ENCODE data around the gene RAB3A.
"Not testable (repeated sequence)": the region's sequence is repeated elsewhere in the genome, so short reads cannot be mapped to it uniquely, and the experiment has no call there.

Gene RAB3A

DNA sequence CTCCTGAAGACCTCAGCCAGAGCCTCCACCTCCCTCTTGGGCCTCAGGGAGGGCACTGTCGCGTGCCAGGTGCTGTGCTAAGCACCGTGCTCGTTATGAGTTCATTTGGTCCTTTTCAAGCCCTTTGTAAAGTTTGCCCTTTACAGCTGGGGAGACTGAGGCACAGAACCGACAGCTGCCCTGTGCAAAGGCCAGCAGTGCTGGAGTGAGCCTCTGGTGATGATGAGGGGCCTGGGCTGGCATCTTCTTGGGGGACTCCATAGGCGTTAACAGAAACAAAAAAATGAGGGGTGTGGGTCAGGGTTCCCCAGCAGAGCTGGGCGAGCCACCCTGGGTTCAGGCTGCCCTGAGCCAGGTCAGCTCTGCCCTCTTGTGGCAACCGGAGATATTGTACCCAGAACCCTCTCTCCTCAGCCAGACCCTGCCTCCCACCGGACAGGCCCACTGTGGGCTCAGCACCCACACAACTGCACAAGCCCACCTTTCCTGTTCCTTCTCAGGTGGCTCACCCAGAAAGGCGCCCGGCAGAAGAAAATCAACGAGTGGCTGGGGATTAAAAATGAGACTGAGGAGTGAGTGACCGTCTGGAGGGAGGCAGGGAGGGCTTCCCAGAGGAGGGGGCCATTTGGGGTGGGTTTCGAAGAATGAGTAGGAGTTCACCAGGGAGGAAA lies 35.7 kb downstream of the RAB3A start:
- DNase-seq: peak in 5 of 6 experiments; percentile 24 to 56 (median 37)

DNA sequence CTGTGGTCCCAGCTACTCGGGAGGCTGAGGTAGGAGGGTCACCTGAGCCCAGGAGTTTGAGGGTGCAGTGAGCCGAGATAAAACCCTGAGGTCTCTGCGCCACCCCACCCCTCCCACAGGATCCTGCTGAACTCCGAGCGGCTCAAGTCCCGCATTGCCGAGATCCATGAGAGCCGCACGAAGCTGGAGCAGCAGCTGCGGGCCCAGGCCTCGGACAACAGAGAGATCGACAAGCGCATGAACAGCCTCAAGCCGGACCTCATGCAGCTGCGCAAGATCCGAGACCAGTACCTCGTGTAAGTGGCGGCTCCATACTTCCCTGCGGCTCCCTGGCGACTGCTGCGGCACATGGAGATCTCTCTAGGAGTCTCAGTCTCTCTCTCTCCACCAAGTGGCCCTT lies 36.8 kb downstream of the RAB3A start:
- DNase-seq: no peak

DNA sequence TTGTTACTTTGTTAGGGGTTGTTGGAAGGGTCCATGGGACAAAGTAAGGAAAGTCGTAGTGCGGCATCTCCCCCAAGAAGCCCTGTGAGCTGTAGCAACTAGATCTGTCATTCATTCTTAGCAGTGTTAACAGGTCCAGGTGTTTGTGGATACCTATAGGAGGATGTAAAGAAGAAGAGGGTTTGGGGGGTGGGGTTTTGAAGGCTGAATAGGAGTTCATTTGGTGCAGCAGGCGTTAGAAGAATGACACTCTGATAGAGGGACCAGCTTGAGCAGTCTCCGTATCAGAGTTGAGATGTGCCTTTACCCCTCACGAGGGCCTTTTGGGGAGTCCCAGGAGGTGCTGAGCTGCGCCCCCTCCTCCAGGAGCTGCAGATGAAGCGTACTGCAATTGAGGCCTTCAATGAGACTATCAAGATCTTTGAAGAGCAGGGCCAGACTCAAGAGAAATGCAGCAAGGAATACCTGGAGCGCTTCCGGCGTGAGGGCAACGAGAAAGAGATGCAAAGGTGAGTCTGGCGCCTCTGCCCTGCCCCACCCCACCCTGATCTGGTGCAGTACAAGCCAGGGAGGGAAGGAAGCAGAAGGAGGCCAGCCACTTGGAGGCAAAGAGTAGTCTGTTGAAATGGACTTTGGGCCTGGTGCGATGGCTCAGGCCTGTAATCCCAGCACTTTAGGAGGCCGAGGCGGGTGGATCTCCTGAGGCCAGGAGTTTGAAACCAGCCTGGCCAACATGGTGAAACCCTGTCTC lies 37.9 kb downstream of the RAB3A start:
- DNase-seq: no peak

DNA sequence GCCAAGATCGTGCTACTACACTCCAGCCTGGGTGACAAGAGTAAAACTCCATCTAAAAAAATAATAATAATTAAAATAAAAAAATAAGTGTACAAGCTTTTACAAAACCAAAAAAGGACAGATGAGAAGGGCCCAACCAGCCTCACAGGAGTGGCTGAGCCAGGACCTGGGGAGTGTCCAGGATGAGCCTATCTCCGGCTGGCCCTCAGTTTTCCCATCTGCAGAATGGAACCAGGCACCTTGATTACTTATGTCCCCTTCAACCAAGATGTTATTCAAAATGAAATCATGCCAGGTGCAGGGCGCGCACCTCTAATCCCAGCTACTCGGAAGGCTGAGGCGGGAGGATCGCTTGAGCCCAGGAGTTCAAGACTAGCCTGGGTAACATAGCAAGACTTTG lies 39.8 kb downstream of the RAB3A start:
- no peak for DNase-seq

DNA sequence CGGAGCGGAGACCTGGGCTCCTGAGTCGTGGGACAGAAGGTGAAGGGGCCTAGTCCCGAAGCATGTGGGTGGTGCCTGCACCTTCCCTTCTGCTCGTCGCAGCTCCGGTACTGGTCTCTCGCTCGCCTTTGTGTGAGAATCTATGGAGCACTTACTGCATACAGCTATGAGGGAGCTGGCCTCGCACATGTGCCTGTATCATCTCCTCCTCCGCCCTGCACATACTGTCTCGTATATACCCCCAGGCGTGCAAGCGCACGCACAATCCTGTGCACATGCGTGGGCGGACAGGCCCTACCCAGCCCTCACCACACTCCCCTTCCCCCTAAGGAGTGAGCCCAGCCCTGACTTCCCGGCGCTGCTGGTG lies 42.2 kb downstream of the RAB3A start:
- DNase-seq: no peak

DNA sequence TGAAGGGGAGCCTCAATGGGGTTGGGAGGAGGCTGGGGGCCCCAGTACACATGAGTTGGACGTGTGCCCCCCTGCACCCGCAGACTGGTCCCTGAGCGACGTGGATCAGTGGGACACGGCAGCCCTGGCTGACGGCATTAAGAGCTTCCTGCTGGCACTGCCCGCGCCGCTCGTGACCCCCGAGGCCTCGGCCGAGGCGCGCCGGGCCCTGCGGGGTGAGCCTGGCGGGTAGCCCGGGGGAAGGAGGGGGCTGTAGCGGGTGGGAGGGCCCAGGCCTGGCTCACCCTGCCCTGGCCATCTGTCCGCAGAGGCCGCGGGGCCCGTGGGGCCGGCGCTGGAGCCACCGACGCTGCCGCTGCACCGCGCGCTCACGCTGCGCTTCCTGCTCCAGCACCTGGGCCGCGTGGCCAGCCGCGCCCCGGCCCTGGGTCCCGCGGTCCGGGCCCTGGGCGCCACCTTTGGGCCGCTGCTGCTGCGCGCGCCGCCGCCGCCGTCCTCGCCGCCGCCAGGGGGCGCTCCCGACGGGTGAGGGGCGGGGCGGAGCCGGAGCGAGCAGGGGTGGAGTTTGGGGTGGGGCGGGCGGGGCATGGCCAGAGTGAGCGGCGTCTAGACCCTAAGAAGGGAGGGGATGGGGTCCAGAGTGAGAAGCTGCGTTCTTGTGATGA lies 42.7 kb downstream of the RAB3A start:
- DNase-seq: peak; percentile 55 to 85 (median 77)

DNA sequence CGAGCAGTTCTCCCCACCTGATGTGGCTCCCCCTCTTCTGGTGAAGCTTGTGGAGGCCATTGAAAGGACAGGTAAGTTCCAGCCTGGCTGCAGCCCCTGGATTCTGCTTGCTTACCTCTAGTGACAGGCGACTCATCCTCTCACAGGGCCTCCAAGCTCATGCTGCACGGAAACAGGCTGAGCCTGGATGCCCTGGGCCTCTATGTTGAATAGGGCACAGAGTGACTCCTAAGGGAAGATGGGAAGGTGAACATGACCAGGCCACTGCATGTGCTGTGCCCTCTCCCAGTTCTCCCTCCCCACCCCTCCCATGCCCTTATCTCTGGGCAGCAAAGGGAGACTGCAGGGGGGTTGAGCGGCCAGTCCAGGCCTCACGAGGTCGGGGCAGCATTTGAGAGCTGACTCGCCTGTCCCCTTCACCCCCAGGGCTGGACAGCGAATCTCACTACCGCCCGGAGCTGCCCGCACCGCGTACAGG lies 43.3 kb downstream of the RAB3A start:
- DNase-seq: no peak

DNA sequence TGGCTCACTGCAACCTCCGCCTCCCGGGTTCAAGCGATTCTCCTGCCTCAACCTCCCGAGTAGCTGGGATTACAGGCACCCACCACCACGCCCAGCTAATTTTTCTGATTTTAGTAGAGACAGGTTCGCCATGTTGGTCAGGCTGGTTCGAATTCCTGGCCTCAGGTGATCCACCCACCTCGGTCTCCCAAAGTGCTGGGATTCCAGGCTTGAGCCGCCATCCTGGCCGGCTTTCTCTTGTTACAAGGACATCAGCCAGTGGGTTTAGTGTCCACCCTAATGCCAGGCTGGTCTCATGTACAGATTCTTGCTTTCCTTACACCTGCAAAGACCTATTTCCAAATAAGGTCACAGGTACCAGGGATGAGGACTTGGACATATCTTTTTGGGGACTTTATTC lies 44.0 kb downstream of the RAB3A start:
- no peak for DNase-seq

DNA sequence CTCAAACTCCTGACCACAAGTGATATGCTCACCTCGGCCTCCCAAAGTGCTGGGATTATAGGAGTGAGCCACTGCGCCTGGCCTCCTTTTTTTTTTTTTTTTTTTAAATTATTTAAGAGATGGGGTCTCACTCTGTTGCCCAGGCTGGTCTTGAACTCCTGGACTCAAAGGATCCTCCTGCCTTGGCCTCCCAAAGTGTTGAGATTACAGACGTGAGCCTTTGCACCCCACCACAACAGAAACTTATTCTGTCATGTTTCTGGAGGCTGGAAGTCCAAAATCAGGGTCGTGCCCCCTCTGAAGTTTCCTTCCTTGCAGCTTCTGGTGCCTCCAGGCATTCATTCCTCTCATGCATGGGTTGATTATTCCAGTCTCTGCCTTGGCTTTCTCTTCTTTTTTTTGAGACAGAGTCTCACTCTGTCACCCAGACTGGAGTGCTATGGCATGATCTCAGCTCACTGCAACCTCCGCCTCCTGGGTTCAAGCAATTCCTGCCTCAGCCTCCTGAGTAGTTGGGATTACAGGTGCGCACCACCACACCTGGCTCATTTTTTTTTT lies 44.7 kb downstream of the RAB3A start:
- DNase-seq: not testable (repeated sequence)

DNA sequence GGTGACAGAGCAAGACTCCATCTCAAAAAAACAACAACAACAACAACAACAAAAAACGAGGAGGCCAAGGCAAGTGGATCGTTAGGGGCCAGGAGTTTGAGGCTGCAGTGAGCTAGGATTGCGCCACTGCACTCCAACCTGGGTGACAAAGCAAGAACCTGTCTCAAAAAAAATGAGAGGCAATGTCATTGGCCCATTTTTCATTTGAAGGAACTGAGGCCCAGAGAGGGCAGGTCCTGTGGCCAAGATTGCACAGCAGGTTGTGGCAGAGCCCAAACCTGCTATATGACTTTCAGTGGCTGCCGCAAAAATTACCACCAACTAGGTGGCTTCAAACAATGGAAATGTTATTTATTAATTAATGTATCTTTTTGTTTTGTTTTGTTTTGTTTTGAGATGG lies 45.4 kb downstream of the RAB3A start:
- no peak for DNase-seq

DNA sequence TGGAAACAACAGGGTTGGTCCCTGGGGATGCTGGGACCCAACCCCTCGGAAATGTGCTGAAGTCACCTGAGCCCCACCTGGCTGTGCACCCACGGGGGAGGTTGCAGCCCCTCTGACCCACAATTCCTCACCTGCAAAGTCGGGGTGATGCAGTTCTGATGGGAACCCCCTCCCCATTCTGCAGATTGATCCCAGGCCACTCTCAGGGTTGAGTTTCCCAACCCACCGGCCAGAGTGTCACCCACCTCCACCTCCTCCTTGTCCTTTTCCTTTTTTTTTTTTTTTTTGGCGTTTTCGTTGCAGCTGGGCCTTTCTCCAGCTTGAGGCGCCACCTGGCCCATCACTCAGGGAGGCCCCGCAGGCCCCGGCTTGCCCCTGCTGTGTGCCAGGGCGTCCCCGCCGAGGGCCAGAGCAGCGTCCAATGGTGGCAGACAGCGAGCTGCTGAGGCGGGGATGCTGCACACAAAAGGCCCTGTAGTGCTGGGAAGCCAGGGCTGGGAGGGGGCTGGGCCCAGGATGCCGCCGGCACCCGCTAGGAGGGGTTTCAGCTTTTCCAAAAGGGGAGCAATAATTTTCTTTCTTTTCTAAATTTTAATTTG lies 46.3 kb downstream of the RAB3A start:
- DNase-seq: no peak

DNA sequence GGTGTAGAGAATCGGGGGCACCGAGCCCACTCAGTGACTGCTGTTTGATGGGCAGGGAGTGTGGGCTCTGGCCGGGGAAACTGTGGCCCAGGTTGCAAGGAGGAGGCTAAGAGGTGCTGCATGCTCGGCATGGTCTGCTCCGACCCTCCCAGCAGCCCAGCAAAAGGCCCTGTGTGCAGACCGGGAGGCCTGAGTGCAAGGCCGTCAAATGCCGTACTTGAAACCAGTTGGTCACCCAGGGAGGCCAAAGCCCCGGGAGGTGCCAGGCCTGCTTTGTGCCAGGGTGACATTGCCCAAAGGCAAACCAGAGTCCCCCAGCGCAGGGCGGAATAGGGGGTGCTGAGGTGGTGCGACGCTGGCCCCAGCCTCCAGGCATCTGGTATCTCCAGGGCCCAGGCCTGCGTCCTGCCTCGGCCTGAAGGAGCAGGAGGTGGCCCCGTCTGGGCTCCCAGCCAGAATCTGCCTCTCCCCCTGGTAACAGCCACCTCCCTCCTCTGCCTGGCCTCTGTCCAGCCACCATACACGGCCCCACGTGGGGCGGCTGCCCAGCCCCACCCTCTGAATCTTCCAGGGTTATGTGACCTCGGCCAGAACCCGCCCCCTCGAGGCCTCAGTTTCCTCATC lies 46.9 kb downstream of the RAB3A start:
- DNase-seq: no peak

DNA sequence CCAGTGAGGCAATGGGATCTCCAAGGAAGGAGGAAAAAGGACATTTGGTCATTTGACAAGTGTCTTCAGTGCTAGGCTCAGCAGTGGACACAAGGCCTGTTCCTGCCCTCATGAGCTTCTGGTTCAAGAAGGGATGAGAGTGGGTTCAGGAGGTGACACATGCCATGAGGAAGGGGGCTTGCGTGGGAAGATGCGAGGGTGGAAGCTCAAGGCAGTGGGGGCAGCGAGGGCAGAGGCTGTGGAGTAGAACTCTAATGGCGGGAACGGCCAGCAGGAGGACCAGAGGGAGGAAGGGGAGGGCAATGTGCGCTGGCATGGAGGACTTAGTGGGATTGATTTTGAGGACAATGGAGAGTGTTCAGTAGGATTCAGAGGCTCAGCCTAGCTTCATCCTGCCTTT lies 47.6 kb downstream of the RAB3A start:
- no peak for DNase-seq

DNA sequence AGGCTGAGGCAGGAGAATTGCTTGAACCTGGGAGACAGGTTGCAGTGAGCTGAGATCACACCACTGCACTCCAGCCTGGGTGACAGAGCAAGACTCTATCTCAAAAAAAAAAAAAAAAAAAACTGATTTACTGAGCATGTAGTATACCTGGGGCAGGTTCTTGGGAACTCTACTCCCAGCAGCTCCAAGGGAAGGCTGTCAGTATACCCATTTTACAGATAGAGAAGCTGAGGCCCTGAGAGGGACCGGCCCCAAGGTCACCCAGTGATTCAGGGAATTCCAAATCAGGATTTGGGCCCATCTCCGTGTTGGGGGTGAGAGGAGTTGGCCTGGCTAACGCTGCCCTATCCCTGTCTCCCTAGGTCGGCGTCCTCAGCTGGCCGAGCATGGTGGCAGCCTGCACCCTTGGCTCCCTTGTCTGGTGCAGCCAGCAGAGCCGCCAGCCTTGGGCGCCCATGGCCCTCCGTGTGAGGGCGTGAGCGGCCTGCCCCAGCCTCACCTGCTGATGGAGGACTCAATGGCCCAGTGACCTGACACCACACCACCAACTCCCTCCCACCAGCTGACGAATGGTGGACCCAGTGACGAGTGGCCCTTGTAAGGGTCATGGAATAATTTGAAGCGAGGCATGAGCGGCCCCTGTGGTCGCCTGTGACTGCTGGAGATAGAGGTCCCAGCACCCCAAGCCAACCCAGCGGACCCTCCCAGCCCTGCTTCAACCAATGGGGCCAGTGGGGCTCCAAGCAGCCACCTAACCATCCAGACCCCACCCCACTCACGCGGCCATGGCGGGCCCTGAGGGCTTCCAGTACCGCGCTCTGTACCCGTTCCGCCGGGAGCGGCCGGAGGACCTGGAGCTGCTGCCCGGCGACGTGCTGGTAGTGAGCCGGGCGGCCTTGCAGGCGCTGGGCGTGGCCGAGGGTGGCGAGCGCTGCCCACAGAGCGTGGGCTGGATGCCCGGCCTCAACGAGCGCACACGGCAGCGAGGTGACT lies 48.5 kb downstream of the RAB3A start:
- DNase-seq: no peak

DNA sequence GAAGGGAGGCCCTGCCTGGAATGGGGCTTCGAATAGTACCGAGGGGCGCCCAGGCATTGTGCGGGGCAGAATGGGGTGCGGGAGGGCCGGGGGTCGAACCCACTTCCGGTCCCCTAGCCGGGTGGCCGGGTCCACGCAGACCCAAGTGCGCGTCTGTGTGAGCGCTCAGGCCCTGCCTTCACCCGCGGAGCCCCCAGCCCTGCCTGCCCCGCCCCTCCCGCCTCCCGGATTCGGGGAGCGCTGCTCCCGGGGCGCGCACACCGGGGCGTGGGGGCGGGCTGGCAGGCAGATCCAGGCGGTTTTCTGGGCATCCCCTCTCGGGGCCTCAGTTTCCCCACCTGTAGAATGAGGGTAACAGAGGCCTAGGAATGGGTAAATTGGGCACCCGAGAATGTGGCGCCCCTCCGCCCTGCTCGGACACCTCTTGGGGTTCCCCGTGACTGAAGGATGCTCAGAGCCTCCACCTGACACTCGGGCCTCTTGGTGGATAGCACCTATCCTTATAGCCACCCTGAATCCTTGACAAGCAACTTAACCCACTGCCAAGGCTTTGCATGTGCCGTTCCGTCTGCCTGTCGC lies 50.2 kb downstream of the RAB3A start:
- DNase-seq: peak in 5 of 6 experiments; percentile 22 to 49 (median 40)

DNA sequence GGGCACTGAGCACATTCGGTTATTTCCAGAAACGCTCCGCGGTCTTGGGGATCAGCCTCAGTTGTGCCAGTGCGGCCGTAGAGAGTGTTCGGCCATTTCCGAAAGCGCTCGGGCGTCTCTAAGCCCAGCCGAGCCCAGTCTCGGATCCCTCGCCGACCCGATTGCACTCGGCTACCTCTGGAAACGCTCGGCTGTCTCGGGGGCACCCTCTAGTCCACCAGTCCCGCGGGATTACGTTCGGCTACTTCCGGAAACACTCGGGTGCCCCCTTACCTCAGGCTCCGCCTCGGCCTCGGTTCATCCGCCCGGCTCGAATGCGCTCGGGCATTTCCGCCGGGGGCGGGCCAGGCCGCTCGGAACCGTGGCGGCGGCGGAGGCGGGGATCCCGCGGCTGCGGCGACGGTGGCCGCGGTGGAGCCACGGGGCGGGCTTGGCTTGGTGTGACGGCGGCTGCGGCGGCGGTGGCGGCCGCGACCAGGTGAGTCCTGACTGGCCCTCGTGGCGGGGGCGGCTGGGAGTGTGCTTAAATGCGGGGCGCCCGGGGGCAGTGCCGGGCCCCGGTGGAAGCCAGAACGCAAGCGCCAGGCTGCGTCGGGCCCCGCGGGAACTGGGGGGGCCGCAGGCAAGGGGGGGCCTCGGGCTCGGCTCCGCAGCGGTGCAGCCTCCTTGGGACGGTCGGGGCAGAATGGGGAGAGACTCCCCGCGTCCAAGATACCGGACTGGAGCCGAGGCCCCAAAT lies 50.9 kb downstream of the RAB3A start, which contains the start of gene PIK3R2:
PIK3R2 (plus strand) TSS at position 347 of the 739 bp plus-strand sequence. CDS start 2,717 bp downstream, outside the sequence.
- DNase-seq: peak; percentile 99 to 100 (median 99)

DNA sequence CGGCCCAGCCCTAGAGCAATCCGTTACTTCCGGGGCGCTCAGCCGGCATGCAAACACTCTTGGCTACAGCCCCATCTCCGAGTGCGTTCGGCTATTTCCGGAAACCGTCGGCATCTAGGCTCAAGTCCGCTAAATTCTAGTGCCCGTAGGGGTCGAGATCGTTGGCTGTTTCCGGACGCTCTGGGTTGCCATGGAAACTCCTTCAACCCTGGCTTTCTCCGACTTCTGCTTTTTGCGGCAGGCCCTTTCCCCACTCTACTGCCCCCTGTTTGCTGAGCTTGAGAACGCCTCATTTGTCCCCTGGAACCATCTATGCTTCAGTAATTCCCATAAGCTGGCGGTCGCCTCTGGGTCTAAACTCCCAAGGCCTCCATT lies 51.4 kb downstream of the RAB3A start:
- DNase-seq: peak; percentile 96 to 99 (median 96)

DNA sequence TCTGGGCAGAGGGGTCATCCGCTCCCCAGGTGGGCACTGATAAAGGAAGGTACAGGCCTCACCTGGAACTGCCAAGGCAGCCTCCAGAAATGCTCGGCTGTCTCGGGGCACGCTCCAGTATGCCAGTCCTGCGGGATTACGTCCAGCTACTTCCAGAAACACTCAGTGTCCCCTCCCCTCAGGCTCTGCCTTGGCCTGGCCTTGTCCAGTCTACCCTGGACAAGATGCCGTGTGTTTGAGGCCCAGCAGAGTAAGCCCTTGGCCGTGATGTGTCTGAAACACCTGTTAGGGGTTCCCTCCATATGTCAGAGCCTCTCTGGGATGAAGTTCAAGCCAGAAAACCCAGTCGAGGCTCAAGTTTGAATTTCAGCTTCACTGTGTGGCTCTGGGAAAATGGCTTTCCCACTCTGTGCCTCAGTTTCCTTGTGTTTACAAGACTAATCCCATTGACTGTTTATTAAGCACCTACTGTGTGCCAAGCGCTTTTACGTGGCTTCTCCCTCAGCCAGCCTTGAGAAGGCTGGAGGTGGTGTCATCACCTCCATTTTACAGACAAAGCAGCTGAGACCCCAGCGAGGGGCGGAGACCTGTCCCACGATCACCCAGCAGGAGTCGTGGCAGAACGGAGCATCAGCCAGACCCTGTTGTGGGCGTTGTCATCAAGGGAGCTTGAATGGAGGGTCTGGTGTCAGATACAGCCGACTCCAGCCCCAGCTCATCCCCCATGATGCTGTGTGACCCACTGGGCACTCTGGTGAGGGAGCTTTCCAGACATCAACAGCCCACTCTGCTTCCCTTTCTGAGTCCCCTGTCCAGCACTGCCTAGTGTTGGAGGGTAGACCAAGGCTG lies 52.8 kb downstream of the RAB3A start:
- DNase-seq: no peak

DNA sequence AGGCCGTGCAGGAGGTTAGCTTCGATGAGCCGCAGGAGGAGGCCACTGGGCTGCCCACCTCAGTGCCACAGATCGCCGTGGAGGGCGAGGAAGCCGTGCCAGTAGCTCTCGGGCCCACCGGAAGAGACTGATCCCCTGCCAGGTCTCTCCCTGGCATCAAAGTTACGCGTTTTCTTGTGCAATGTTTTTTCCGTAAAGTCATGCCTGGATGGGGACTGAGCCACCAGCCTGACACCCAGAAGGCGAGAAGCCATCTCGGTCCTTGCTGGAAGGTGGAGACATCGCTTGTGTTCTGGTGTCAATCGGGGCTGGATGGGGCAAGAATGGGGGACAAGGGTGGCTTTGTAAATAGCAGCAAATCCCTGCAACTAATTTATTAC lies 54.3 kb downstream of the RAB3A start:
- no peak for DNase-seq

Measured in stimulated activated naive CD4-positive, alpha-beta T cell (primary cell).